GM12891 (cell line): ENCODE results near the gene UNK.

Experiments
- POLR2A ChIP-seq: IDR thresholded peaks from 2 replicates; pipeline ENCODE4 v1.6.1; 2011; ENCODE audit warnings: low read depth, low read length, control low read depth
- POLR2AphosphoS5 ChIP-seq: IDR thresholded peaks from 2 replicates; pipeline ENCODE4 v1.6.1; 2011; ENCODE audit warnings: low read depth, low read length, control low read depth
- POU2F2 ChIP-seq: IDR thresholded peaks from 2 replicates; pipeline ENCODE4 v1.6.1; 2011; ENCODE audit warnings: low read depth, mild to moderate bottlenecking, control low read depth, low read length, moderate library complexity
- TAF1 ChIP-seq: IDR thresholded peaks from 2 replicates; pipeline ENCODE4 v1.6.1; 2011; ENCODE audit warnings: low read depth, low read length, control low read depth

GRCh38 chr17:75803883-75804282 lies 19.3 kb downstream of the UNK start:
- no peak for TF ChIP-seq POLR2A
- no peak for TF ChIP-seq POLR2AphosphoS5
- no peak for TF ChIP-seq TAF1
- no peak for TF ChIP-seq POU2F2
